ENCODE results near the gene TSPO. TPM values are rescaled to one million over a fixed set of nuclear protein-coding genes. Genes with fewer than 3 reads are reported as not detected.

TSPO gene
- total and polyA plus RNA-seq, 2 of the 13 experiments (the other 11 are each of a cell fraction or from before 2014, with no cell fraction given) = 0.46 to 1.4 TPM

DNA sequence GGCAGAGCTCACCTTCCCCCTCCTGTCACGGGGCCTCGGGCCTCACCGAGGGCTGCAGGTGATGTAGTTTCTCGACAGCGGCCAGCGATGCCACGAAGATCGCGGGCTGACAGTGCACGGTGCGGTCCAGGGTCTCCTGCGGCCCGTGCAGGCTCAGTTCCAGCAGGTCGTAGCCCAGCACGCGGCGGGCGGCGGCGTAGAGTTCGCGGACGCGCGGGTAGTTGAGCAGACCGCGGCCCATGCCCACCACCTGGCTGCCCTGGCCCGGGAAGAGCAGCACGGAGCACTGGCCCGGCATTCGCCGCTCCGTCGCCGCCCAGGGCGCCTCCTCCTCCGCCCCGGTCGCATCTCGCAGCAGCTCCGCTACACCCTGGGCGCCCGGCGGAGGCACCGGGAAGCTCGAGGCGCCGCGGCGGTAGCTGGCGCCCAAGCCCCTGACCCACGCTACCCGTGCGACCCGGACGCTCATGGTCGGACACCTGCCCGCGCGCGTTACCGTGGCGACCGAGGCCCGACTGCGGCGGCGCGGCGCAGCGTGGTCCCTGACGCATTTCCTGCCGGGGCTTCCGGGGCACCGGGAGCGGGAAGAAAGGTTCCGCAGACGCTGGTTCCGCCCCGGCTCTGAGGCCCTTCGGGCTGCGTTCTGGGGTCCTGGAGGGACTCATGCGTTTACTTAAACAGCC is 8.3 kb upstream of the TSPO start, which contains the start of gene MCAT (continued):
- no peak for TF ChIP-seq ZNF513 (CRISPR knock-in tag; conservative IDR thresholded peaks at IDR 0.05)
- TF ChIP-seq ZNF253 (CRISPR knock-in tag; IDR thresholded peaks at IDR 0.05; ENCODE audit: borderline replicate concordance) = 0 out of 2 replicates have a peak, but pooled peaks have one; percentile 44
- TF ChIP-seq ZNF251 (CRISPR knock-in tag; IDR thresholded peaks at IDR 0.05) = no peak; the same call in 1 of the 2 replicates
- TF ChIP-seq ZSCAN22 (CRISPR knock-in tag; IDR thresholded peaks at IDR 0.05) = no peak
- TF ChIP-seq NFKBIZ (CRISPR knock-in tag; IDR thresholded peaks at IDR 0.05) = 0 out of 2 replicates have a peak, but pooled peaks have one; percentile 39
- TF ChIP-seq KDM5B (CRISPR knock-in tag; IDR thresholded peaks at IDR 0.05; ENCODE audit: borderline replicate concordance) = peak; percentile 83
- TF ChIP-seq RORA (CRISPR knock-in tag; IDR thresholded peaks at IDR 0.05) = no peak
- TF ChIP-seq, protein P1, sequence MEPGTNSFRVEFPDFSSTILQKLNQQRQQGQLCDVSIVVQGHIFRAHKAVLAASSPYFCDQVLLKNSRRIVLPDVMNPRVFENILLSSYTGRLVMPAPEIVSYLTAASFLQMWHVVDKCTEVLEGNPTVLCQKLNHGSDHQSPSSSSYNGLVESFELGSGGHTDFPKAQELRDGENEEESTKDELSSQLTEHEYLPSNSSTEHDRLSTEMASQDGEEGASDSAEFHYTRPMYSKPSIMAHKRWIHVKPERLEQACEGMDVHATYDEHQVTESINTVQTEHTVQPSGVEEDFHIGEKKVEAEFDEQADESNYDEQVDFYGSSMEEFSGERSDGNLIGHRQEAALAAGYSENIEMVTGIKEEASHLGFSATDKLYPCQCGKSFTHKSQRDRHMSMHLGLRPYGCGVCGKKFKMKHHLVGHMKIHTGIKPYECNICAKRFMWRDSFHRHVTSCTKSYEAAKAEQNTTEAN (CRISPR knock-in tag; conservative IDR thresholded peaks at IDR 0.05) = no peak
- no peak for TF ChIP-seq NFYB (CRISPR knock-in tag; IDR thresholded peaks at IDR 0.05)
- no peak; the same call in 1 of the 2 replicates for TF ChIP-seq STAT6 (CRISPR knock-in tag; IDR thresholded peaks at IDR 0.05; ENCODE audit: borderline replicate concordance)
- TF ChIP-seq ARHGAP35 (CRISPR knock-in tag; IDR thresholded peaks at IDR 0.05; ENCODE audit: borderline replicate concordance) = no peak; the same call in 1 of the 2 replicates
- no peak for TF ChIP-seq ZNF30 (CRISPR knock-in tag; IDR thresholded peaks at IDR 0.05)
- TF ChIP-seq SOX5 (CRISPR knock-in tag; IDR thresholded peaks at IDR 0.05; ENCODE audit: borderline replicate concordance) = peak; percentile 56
- no peak for TF ChIP-seq NPAS2 (CRISPR knock-in tag; IDR thresholded peaks at IDR 0.05; ENCODE audit: borderline replicate concordance)
- no peak for TF ChIP-seq DPF2 (CRISPR knock-in tag; IDR thresholded peaks at IDR 0.05; ENCODE audit: borderline replicate concordance, low read depth)
- TF ChIP-seq ARID5B (CRISPR knock-in tag; IDR thresholded peaks at IDR 0.05) = peak; percentile 48; the same call in 1 of the 2 replicates
- TF ChIP-seq ZNF350 (CRISPR knock-in tag; IDR thresholded peaks at IDR 0.05; ENCODE audit: borderline replicate concordance, low read depth) = peak; percentile 84; the same call in 1 of the 2 replicates
- peak; percentile 95 for TF ChIP-seq SPEN (CRISPR knock-in tag; IDR thresholded peaks at IDR 0.05; ENCODE audit: low read depth)
- no peak for TF ChIP-seq ZSCAN29 (CRISPR knock-in tag; conservative IDR thresholded peaks at IDR 0.05)

All from HepG2 (cell line).